CD4-positive, alpha-beta T cell treated with Interleukin-15 for 1 hour (primary cell): Measurements from ENCODE around the gene CTU2.

Experiments used
- DNase-seq: peaks from one replicate; pipeline ENCODE4 v3.0.0-alpha.2; 2020

The CTU2 gene

DNA sequence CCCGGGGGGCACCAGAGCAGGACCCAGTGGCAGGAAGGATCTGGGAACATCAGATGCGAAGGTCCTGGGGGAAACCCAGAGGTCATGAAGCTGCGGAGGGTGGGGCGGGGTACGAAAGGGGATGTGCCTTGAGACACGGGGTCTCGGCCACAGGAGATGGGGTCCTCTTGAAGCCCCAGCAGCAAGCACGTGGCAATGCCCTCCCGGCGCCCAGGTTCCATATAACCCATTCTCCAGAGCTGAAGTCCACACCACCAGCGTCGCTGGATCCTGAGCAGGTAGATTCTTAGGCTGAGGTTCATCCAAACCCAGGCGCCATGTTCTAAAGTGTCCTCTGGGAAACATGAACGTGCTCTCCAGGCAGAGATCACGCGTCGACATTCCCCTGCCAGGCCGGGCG is 57.8 kb downstream of the CTU2 start:
- no peak for DNase-seq

DNA sequence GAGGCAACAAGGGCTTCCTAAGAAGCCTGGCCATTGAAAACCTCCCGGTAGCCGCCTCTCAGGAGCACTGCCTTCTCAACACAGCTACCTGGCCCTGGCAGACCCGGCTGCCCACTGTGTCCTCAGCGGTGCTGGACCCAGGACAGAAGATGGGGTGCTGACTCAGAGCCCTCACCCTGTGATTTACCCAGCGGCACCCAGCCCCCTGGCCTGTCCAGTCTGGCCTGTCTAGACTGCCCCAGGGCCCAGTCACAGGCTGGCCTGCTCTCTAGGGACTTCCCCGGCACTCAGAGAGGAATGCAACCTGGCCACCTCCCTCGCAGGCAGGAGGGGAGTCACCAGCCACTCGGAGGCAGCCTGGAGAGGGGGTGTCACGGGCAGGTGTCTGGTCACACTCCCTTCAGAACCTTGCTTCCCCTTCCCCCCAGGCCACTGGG is 58.6 kb downstream of the CTU2 start:
- DNase-seq = no peak
